ENCODE measurements around the gene ADAMTS4. TPM values are rescaled to one million over a fixed set of nuclear protein-coding genes. Genes with fewer than 3 reads are reported as not detected.

ADAMTS4 gene
- total RNA-seq, 1 donor: 3.1 TPM

GRCh38 chr1:161172776-161173376, 26.0 kb downstream of the ADAMTS4 start:
- TF ChIP-seq CTCF (IDR thresholded peaks at IDR 0.05; ENCODE audit: insufficient read depth, low read length): no peak
- peak; percentile 90 for DNase-seq (ENCODE audit: low read depth)
- H3K4me3 ChIP-seq (ENCODE audit: low read depth, low read length): no peak overlapping the region

DNA sequence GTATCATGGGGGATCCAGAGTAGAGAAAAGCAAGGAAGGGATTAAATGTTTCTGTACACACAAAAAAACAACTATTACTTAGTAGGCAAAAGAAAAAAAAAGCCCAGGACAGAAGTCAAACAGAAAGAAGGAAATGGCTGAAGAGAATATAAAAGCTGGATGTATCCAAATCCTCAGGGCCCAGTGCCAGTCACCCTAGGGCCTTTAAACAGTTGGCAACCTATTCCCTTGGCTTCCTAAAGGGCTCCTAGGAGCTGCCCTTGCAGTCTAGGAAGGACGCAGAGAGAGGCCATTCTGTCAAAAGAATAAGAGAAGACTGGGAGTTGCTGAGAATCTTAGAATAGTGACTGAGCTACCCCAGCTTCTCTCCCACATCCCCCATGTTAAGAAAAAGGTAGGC, 26.5 kb downstream of the ADAMTS4 start:
- no peak for DNase-seq (ENCODE audit: low read depth)
- no peak overlapping the region for H3K4me3 ChIP-seq (ENCODE audit: low read depth, low read length)
- TF ChIP-seq CTCF (IDR thresholded peaks at IDR 0.05; ENCODE audit: insufficient read depth, low read length): no peak

DNA sequence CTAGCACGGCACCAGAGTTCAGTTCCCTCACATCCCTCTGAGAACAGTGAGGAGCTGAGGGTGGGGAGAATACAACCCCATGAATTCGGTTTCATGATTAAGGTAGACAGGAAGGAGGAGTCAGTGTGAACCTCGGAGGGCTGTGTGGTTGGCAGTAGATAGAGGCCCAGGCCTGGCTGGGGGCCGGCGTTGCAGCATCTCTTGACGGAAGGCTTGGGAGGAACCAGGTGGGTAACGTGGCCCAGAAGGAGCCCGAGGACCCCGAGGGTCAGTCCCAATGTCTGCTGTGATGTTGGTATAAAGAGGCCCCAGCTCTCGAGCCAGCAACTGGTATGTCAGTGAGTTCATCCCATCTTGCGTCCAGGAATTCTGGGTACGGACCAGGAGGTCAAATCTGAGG, 27.2 kb downstream of the ADAMTS4 start:
- TF ChIP-seq CTCF (IDR thresholded peaks at IDR 0.05; ENCODE audit: insufficient read depth, low read length): no peak
- DNase-seq (ENCODE audit: low read depth): no peak
- no peak overlapping the region for H3K4me3 ChIP-seq (ENCODE audit: low read depth, low read length)

- DNase-seq (ENCODE audit: low read depth): no peak
- no peak overlapping the region for H3K4me3 ChIP-seq (ENCODE audit: low read depth, low read length)
Measured at GRCh38 chr1:161171191-161171590, 27.7 kb downstream of the ADAMTS4 start.

GRCh38 chr1:161168906-161169305, 29.9 kb downstream of the ADAMTS4 start:
- no peak for DNase-seq (ENCODE audit: low read depth)
- H3K4me3 ChIP-seq (ENCODE audit: low read depth, low read length): no peak overlapping the region
- TF ChIP-seq CTCF (IDR thresholded peaks at IDR 0.05; ENCODE audit: insufficient read depth, low read length): no peak

More at GRCh38 chr1:161171191-161171590, 27.7 kb downstream of the ADAMTS4 start:
- peak; percentile 26 for TF ChIP-seq CTCF (IDR thresholded peaks at IDR 0.05; ENCODE audit: insufficient read depth, low read length)

DNA sequence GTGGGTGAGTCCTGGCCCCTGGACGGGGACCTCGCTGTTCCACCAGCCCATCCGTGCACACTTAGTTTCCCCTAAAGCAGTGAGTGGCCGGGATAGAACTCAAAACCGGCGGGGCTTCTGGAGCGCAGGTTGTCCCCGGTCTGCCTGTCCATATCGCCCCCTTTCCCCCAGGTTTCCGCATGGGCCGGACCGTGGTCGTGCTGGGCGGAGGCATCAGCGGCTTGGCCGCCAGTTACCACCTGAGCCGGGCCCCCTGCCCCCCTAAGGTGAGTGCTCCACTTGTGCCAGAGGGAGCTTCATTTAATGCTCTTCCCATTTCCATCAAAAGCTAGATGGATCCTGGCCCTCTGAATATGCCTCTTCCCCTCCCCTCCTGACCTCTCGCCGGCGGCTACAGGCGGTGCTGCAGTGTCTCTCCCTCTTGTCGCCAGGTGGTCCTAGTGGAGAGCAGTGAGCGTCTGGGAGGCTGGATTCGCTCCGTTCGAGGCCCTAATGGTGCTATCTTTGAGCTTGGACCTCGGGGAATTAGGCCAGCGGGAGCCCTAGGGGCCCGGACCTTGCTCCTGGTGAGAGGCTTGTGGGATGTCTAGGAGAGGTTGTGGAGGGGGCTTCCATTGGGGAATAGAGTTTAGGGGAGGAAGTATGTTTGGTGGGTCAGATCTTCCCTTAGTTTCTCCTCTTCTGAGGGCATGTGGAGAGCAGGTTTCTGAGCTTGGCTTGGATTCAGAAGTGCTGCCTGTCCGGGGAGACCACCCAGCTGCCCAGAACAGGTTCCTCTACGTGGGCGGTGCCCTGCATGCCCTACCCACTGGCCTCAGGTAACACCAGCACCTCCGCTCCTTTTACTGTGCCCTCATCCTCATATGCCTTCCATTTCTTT, 31.9 kb downstream of the ADAMTS4 start:
- no peak for TF ChIP-seq CTCF (IDR thresholded peaks at IDR 0.05; ENCODE audit: insufficient read depth, low read length)
- H3K4me3 ChIP-seq (ENCODE audit: low read depth, low read length): peak overlapping the region; percentile 91
- no peak for DNase-seq (ENCODE audit: low read depth)

Data from fibroblast of the aortic adventitia (primary cell).